MM.1S (cell line): ENCODE measurements around the gene ALG8.

Experiments
- DNase-seq: peaks from one replicate; pipeline ENCODE4 v3.0.0-alpha.2; 2015
- H2AFZ ChIP-seq: fragments of 300-600 bp; sonication (generic); 2 replicates; pipeline ENCODE4 v1.6.0; 2016; ENCODE audit warnings: antibody characterized with exemption, low read length
- H3F3A ChIP-seq: fragments of 300-600 bp; sonication (generic); 2 replicates; pipeline ENCODE4 v1.6.1; 2016; ENCODE audit warnings: mild to moderate bottlenecking, antibody characterized with exemption, low read length, moderate library complexity, mixed read lengths; ENCODE audit not compliant: insufficient read depth
- H3K27ac ChIP-seq: fragments of 300-600 bp; sonication (generic); 2 replicates; pipeline ENCODE4 v1.5.1; 2016; ENCODE audit warnings: mild to moderate bottlenecking, low read length
- H3K27me3 ChIP-seq: fragments of 300-600 bp; sonication (generic); replicated peaks from 2 replicates; pipeline ENCODE4 v1.6.0; 2016; ENCODE audit warnings: low read length; ENCODE audit not compliant: insufficient read depth
- H3K36me3 ChIP-seq: fragments of 300-600 bp; sonication (generic); replicated peaks from 2 replicates; pipeline ENCODE4 v1.6.1; 2016; ENCODE audit warnings: mild to moderate bottlenecking, low read length, mixed read lengths; ENCODE audit not compliant: insufficient read depth
- H3K4me1 ChIP-seq: fragments of 300-600 bp; sonication (generic); 2 replicates; pipeline ENCODE4 v1.6.1; 2016; ENCODE audit warnings: low read length, mixed read lengths
- H3K4me2 ChIP-seq: fragments of 300-600 bp; sonication (generic); 2 replicates; pipeline ENCODE4 v1.6.0; 2016; ENCODE audit warnings: low read depth, low read length
- H3K4me3 ChIP-seq: fragments of 300-600 bp; sonication (generic); 2 replicates; pipeline ENCODE4 v1.5.1; 2016; ENCODE audit warnings: low read length, mixed read lengths
- H3K79me2 ChIP-seq: fragments of 300-600 bp; sonication (generic); 2 replicates; pipeline ENCODE4 v1.6.1; 2016; ENCODE audit warnings: mixed run types, low read length, mixed read lengths
- H3K9ac ChIP-seq: fragments of 300-600 bp; sonication (generic); 2 replicates; pipeline ENCODE4 v1.6.1; 2016; ENCODE audit warnings: low read length, mixed read lengths
- H3K9me2 ChIP-seq: fragments of 300-600 bp; sonication (generic); replicated peaks from 2 replicates; pipeline ENCODE4 v1.6.1; 2016; ENCODE audit warnings: mild to moderate bottlenecking, low read length, mixed read lengths; ENCODE audit not compliant: insufficient read depth
- H3K9me3 ChIP-seq: fragments of 300-600 bp; sonication (generic); replicated peaks from 2 replicates; pipeline ENCODE4 v1.6.1; 2016; ENCODE audit warnings: mild to moderate bottlenecking, low read length, mixed read lengths; ENCODE audit not compliant: insufficient read depth
- H4K20me1 ChIP-seq: fragments of 300-600 bp; sonication (generic); 2 replicates; pipeline ENCODE4 v1.6.1; 2016; ENCODE audit warnings: mild to moderate bottlenecking, low read length, moderate library complexity, mixed read lengths; ENCODE audit not compliant: insufficient read depth
- CTCF ChIP-seq: fragments of 300-600 bp; sonication (generic); IDR thresholded peaks from 2 replicates; pipeline ENCODE4 v1.5.1; 2016; ENCODE audit warnings: antibody characterized with exemption, low read length, mixed read lengths
- EZH2 ChIP-seq: fragments of 300-600 bp; sonication (generic); optimal IDR thresholded peaks from 2 replicates; pipeline ENCODE3; 2017; ENCODE audit warnings: low read depth, mild to moderate bottlenecking, antibody characterized with exemption, low read length, mixed read lengths
- EZH2phosphoT487 ChIP-seq: fragments of 300-600 bp; sonication (generic); IDR thresholded peaks from 2 replicates; pipeline ENCODE4 v1.6.1; 2018; ENCODE audit warnings: antibody characterized with exemption, low read length

The ALG8 gene

GRCh38 chr11:78139422-78140391, at the start of gene ALG8:
Gene ALG8, minus strand, starts transcription at chr11:78139626. Its CDS starts 38 bp downstream, at chr11:78139588.
- Histone ChIP-seq H3K4me2 (peak within 1 kb of the TSS; percentile 85), H3F3A (peaks cover 16% of the 10 kb centered on the region), H3K27ac (peak within 1 kb of the TSS; percentile 60), H4K20me1 (no peaks in the 10 kb centered on the region), H3K9me2 (no peaks in the 10 kb centered on the region), H2AFZ (peak within 1 kb of the TSS; percentile 77), H3K4me1 (peaks cover 27% of the 10 kb centered on the region), H3K4me3 (peak within 1 kb of the TSS; percentile 83), H3K9ac (peak within 1 kb of the TSS; percentile 86), H3K9me3 (no peaks in the 10 kb centered on the region), H3K79me2 (peaks cover 28% of the 10 kb centered on the region), H3K36me3 (no peaks in the 10 kb centered on the region), H3K27me3 (no peaks in the 10 kb centered on the region)
- DNase-seq: peak; percentile 98
- TF ChIP-seq CTCF: no peak
- TF ChIP-seq EZH2: no peak
- TF ChIP-seq EZH2phosphoT487: no peak

GRCh38 chr11:78188286-78189173, 49.1 kb upstream of the ALG8 start, which contains the start of the genes KCTD21 and USP35:
Gene KCTD21, minus strand, starts transcription at chr11:78188626. Its CDS starts 14,072 bp downstream, at chr11:78174554.
Gene USP35, plus strand, starts transcription at chr11:78188919. Its CDS starts 7,327 bp downstream, at chr11:78196246.
- Histone ChIP-seq H2AFZ (peak within 1 kb of the TSS; percentile 95), H3K27ac (no peak within 1 kb of the TSS), H3K9ac (peak within 1 kb of the TSS; percentile 67)

More at GRCh38 chr11:78188286-78189173, 49.1 kb upstream of the ALG8 start, which contains the start of the genes KCTD21 and USP35:
- no peaks in the 10 kb centered on the region for H3F3A ChIP-seq
- no peaks in the 10 kb centered on the region for H3K9me3 ChIP-seq
- H3K4me1 ChIP-seq: peaks cover 15% of the 10 kb centered on the region; the same call in 1 of the 2 replicates
- TF ChIP-seq EZH2: no peak
- no peak for TF ChIP-seq CTCF
- no peak for TF ChIP-seq EZH2phosphoT487
- H3K27me3 ChIP-seq: no peaks in the 10 kb centered on the region
- H3K4me3 ChIP-seq: peak within 1 kb of the TSS; percentile 89
- H4K20me1 ChIP-seq: no peaks in the 10 kb centered on the region
- H3K36me3 ChIP-seq: no peaks in the 10 kb centered on the region
- H3K79me2 ChIP-seq: 0 out of 2 replicates have a peak, but pooled peaks cover 5% of the 10 kb centered on the region
- DNase-seq: peak; percentile 97
- peak within 1 kb of the TSS; percentile 94 for H3K4me2 ChIP-seq
- no peaks in the 10 kb centered on the region for H3K9me2 ChIP-seq
